ENCODE results near the gene ST6GAL1.

The ST6GAL1 gene

DNA sequence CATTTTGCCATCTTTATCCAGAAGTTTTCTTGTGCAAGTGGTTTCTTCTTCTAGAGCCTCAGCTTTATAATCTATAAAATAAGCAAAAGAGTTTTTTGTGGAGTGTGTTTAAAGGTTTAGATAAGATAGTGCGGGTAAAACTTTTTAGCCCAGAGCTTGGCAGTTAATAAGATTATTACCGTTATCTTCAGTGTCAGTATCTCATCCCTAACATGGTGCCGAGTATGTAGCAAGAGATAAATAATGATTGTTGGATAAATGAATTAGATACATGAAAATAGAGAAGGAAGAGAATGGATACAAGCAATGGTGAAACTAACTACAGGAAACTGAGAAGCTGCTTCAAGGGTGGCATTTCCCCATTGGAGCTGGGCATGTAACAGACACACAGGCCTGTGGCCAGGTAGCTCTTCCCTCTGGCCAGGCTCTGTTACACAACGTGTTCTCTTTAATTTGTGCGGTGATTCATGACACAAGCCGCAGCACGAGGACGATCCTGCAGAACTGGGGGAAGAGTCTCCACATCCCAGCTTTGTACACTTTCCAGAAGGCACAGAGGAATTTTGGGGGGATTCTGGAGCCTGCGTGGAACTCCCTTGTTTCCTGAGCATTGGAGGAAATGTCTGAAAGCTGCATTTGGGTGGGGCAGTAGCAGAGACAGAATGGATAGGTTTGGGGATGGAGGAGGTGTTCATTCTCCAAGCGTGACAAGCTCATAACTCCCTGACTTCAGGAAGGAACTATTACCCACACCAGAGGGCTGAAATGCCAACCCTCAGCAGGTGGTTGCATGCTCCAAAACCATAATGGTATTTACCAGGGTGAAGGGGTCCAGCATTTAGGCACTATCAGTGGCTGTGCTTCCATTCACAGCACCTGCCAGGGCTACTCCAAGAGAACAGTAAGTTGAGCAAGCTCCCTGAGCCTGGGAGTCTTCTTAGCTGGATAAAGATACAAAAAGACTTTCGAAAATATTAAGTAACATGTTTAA is 14.2 kb upstream of the ST6GAL1 start:
- DNase-seq (ENCODE audit: low read depth), result no peak

DNA sequence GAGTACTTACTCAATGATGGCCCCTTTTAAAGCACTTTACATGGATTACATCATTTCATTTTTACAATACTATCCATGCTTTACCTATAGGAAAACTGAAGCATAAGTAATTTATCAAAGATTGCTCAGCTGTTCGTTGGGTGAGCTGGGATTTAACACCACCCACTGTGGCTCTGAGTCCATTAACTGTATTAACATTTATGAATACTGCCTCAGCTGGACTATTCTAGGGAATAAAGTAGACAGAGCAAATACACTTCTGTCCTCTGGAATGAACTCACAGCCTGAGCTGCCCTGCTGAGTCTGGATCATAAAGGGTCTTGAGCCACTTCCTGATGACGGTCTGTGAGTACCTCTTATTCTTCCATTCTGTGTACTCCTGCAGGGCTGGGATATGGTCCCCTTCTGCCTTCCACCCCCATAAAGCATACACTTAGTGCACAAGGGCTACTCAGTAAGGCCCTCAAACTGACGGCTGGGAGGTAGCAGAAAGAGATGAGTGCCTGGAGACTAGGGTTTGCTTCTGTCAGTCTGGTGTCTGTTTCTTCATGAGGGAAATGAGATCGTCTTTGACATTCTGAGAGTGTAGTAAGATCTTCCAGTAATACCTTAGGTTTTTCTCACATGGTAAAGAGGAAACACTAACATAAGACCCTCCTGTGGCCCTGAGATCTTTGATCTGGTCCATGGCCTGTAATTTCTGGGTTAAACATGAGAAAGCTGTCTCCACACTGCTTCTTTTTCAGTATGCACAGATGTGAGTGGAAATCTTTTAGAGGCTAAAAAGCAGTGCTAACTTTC is 12.6 kb upstream of the ST6GAL1 start:
- no peak for DNase-seq (ENCODE audit: low read depth)

DNA sequence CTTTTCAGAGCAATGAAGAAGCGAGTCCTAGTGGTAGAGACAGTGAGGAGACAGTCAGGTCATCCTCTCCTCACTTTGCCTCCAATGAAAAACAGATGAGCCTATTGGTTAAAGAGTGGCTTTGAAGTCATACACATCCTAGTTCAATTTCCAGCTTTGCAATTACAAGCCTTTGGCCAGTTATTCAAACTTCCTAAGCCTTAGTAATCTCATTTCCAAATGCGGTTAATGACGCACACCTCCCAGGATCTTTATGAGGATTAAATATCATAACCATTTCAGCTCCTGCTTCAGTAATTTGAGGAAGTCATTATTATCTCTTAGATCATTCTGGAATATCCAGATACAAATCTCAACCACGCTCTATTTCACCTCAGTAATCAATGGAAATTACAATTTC is 10.0 kb upstream of the ST6GAL1 start:
- no peak for DNase-seq (ENCODE audit: low read depth)

DNA sequence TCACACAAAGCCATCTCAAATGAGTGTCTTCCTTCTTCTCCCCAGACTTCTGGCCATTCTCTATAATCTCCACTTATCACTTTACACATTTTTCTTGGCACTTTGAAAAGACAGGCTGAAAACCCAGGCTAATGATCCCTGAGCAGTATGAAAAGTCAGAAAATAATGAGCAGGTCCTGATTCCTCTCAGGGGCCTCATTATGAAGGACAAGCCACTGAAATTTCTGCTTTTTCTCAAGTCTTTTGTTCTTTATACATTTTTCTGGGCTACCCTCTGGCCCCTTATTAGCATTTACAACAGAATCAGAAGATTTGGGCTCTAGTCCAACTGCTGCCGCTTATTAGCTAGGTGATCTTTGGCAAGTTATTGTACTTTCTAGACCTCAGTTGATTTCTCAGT is 9.5 kb upstream of the ST6GAL1 start:
- DNase-seq (ENCODE audit: low read depth), result no peak

DNA sequence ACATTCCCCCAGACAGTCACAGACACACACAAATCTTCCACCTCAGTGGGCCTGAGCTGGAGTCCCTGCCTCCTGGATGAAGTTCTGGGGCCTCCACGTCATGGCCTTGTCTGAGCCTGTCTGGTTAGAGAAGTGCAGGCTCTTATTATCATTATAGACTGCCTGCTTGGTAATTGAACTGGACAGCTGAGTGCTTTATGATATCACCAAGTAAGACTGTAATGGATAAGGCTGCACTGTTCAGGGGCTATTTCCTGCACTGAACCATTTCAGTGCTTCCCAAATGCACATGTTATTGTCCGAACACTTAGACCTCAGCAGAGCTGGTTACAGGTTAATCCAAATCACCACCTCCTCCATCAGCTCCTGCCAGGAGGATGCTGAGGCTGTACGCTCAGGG is 8.7 kb upstream of the ST6GAL1 start:
- DNase-seq (ENCODE audit: low read depth), result no peak

DNA sequence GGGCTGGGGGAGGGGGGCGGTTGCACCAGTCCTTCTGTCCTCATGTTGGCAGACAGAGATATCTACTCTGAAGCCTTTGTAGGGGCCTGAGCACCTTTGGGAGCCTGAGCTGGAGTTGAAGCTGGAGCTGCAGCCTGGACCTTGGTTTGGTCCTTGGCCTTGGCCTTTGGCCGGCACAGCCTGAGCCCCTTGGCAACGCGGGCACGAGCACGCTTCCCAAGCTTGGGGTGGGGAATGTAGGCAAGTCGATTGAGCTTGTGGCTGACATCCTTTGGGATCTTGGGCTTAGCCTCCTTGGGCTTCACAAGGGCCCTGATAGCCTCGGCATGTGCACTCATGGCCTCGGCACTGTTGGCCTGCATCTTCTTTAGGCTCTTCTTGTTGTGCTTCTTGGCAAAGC is 8.1 kb upstream of the ST6GAL1 start:
- DNase-seq (ENCODE audit: low read depth), result no peak

DNA sequence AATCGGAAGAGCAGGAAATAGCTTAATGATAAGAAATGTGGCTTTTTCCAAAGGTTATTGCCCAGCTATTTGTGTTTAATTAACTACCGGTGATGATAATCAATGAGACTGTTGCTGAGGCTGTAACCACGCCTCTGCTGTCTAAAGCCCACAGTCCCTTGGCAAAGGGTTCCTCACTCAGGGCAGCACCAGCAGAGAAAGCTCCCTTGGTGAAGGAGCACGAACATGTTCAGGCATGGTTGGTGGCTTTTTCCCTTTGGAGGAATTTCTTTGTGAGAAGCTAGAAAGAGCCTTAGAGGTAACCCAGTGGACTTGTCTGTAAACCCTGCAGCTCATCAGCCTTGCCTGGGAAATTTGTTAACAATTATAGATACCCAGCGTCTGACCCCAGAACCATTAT is 7.5 kb upstream of the ST6GAL1 start:
- DNase-seq (ENCODE audit: low read depth), result no peak

DNA sequence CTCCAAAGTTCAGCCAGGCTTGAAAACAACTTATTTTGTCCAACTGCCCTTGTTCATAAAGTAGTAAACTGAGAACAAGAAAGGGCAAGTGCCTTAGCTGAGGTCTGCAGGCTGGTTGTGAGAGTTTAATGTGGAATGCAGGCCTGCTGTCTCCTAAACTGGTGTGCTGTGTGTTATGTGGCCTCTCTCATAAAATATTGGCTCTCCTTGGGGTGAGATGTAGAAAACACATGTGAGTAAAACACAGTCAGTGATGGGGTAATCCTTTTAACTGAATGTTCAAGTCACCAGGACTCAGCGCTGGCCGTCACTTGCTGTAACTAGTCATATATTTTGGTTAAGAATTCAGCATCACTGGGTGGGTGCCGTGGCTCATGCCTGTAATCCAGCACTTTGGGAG is 7.1 kb upstream of the ST6GAL1 start:
- DNase-seq (ENCODE audit: low read depth), result no peak

DNA sequence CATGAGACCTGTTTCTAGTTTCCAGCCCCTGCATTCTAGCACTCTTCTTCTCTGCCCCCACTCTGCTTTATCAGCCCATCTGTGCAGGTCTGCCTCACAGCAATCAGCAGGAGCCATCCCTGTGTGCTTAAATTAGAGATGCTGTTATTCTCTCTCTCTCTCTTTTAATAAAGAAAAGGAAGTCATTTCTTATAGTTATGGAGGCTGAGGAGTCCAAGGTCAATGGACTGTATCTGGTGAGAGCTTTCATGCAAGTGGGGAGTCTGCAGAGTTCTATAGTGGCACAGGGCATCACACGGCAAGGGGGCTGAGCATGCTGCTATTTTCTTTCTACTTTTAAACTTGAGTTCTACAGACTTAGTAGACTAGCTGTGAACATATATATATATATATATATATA is 4.5 kb upstream of the ST6GAL1 start:
- no peak for DNase-seq (ENCODE audit: low read depth)

DNA sequence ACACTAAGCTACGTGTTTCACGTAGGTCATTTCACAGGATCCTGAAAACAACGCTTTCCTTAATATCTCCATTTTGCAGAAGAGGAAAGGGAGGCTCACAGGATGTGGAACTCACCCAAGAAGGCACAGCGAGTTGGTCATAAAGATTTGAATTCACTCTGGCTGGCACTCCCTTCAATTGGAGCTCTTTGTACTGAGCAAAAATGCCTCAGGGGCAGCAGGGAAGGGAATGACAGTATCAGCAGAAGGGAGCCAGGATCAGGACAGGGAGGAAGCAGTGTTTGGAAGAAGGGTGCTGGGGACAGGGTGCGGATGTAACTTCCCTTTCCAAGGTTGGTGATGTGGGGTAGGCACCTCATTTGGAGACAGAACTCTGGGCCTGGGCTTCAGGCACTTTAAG is 1.1 kb upstream of the ST6GAL1 start:
- DNase-seq (ENCODE audit: low read depth), result no peak

DNA sequence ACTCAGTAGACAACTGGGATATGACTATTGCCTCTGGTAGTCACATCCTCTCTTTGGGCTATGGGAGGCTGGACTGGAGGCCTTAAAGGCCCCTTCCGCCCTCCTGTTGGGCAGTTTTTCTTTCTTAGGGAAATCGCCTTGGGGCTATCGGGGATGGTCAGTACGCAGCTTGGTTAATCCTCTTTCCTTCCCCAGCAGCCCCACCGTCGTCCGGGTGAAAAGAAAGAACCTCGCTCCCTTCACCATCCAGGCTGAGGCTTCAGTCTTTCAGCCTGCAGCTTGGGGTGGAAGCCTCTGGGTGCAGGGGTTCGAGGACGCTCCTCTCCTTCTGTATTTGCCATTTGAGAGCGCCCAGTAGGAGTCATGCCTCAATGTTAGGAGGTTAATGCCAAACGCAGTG is 641 bp upstream of the ST6GAL1 start:
- no peak for DNase-seq (ENCODE audit: low read depth)

DNA sequence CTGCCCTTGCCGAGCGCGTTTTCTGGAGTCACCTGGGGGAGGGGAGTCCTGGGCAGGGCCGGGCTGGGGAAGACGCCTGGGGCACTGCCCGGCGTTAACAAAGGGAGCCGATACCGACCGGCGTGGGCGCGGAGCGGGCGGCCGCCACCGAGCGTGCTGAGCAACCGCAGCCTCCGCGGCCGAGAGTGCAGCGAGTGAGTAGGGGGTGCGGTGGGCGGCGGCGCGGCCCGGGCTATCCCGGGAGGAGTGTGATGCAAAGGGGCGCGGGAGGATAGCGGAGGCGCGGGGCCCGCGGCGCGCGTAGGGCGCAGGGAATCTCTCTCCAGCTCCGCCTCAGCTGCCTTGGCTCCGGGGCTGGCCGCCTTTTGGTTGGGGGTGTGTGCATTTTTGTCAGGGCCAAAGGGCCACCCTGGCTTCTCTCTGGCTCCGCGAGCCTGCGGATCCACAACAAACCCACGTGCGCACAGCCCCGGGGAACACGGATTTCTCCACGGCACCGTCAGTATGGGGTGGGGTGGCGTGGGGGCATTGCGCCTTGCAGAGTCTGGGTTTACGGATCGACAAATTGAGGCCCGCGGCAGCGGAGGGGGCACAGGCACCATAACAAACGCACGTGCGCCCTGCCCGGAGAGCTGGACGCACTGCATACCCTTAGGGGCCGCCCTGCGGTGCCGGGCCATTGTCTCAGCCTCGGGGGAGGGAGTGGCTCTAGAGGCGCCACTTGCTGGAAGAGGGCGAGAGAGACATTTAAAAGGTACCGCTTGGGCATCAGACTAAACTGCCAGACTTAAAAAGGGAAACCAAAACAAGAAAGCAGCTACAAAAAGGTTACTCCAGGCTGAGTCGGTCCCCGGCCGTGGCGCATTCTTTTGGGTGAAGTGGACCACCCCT is 560 bp downstream of the ST6GAL1 start:
- no peak for DNase-seq (ENCODE audit: low read depth)

DNA sequence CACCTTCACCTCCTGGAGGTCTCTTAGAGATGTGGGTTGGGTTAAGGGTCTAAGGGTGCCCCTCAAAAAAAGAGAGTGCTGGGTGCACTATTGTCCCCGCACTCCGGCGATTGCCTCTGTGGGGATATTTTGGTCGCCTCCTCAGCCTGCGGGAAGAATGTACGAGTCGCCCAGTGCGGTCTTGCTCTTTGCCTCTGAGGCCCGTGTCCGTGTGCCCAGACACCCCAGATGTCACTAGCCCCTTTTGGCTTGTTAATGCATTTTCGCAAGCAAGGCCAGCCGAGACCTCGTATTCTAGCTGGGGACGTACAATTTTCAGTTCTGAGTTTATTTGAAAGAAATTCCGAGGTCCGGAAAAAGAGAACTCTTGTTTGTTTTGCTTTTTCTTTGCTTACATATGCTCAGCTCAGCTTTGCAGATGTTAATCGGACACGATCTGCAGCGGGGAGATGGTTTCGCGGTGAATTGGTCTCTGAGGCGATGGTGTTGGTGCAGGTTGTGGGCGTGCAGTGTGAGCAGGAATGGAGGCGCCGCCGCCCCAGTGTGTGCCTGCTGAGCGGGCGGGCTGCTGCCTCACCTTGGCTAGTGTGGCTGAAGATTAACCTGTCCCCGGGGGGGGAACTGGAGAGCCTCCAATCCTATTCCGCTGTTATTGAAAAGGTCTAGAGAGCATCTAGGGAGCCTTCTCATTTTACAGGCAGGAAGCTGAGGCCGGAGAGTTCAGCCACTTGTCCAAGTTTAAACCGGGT is 1.4 kb downstream of the ST6GAL1 start:
- no peak for DNase-seq (ENCODE audit: low read depth)

DNA sequence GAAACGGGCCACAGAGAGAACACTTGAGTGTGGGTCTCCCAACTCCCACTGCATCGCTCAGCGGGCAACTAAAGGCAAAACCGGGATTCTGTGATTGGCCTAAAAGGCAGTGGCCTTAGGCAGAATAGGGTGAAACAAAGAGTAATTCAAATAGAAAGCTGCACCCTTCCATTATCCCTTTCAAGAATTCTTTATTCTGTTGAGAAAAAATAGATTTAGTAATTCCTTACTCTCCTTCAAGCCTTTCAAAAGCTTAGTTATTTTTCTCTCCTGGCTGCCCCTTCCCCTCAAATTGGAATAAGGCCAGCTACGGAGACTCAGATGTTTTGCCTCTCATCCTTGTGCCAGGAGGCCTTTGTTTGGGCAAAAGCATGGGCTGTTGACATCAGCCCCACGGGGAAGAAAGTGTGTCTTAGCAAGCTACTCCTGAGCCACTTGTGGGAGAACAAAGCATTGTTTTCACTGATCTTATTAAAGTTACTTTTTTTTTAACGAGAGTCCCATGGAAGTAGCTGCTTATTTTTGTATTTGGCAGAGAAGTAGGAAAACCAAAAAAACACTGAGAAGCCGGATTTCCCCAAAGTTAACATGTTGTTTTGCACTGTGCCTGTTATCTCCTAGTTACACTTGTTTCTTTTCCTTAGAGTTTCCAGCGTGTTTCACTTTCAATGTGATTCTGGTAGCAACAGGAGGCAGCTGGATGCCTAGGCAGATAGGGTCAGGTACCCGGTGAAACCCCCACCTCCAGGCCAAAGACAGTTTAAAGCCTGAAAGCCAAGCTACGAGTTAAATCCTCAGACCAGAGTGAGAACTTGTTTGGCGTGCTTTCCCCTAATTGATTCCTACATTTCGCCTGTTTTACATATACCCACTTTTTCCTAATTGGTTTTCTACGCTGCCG is 2.2 kb downstream of the ST6GAL1 start:
- no peak for DNase-seq (ENCODE audit: low read depth)

DNA sequence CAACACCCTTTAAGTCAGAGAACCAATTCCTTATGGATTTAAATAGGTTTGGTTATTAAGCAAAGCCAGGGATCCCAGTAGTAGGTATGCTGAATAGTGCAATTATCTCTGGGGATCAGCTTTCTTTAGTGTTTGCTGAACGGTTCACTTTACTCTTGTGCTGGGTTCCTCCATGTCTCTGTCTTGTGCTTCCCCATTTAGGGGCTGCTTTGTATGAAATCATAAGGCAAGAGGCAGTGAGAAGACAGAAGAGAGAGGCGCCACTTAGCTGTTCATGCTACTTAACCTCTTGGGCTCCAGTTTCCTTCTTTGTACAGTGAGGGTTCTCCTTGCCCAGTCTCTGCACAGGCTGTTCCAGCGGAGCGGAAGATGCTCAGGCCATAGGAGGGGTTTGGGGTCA is 3.5 kb downstream of the ST6GAL1 start:
- no peak for DNase-seq (ENCODE audit: low read depth)

DNA sequence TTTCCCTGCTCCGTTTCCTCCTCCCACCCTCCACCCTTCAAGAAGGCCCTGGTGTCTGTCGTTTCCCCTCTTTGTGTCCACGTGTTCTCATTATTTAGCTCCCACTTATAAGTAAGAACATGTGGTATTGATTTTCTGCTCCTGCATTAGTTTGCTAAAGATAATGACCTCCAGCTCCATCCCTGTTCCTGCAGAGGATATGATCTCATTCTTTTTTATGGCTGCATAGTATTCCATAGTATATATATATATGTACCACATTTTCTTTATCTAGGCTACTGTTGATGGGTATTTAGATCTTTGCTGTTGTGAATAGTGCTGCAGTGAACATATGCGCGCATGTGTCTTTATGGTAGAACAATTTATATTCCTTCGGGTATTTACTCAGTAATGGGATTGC is 4.8 kb downstream of the ST6GAL1 start:
- DNase-seq (ENCODE audit: low read depth), result no peak

DNA sequence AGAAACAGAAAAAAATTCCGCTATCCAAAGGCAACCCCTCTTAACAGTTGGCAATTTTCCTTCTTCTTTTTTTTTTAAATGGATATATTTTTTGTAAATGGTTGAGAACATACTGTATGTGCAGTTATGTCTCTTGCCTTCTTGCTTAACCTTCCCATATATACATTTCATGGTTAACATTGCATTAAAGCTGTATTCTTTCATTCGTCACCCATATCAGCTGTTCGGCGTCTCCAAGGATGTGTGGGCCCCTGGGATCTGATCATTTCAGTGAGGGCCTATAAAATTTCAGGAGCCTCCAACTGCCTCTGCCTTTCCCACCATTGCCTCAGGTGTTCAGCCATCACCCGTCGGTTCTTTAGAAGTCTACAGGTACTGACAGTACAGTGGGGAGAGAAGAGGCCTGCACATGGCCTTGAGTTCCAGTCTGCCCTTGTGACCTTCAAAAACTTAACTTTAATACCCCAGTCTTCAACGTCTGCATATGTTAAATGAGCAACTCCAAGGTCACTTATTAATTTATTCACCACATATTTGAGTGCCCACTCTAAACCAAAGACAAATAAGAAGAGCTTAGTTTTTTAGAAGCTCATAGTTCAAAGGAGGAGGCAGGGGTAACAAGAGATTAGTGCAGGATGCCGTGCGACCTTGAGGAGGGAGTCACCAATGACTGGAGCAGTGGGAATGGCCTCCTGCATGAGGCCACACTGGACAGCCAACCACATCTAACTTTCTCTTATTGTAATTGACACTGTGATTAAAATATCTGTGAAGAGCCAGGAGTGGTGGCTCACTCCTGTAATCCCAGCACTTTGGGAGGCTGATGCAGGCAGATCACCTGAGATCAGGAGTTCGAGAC is 6.9 kb downstream of the ST6GAL1 start:
- DNase-seq (ENCODE audit: low read depth), result no peak

DNA sequence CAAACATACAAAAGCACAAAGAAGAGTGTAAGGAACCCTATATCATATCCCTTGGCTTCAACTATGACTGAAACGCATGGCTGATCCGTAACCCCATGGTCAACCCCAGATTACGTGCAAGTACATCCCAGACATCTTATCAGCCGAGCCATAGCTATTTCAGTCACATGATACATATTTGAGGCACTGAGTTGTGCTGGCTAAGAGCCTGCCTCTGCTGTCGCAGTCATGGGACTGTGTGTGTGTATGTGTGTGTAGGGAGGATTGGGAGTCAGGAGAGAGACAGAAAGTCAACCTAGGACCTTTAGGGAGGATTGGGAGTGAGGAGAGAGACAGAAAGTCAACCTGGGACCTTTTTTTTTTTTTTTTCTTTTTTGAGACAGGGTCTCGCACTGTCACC is 8.4 kb downstream of the ST6GAL1 start:
- no peak for DNase-seq (ENCODE audit: low read depth)

DNA sequence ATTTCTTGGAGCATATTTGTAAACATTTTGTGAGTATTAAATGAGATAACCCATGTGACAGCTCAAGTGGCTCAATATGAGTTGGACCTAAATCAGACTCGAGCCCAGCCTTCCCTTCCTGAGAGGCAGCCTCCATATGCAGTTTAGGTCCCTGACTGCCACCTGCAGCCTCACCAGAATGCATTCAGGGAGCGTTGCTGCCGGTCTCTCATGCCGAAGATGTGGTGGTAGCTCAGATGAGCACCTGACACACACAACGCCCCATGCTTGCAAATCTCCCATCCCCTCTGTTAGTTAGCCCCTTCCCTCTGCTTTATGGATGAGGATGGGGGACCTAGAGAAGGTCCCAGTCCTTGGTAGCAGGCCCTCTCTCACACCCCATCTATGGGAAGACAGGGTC is 9.2 kb downstream of the ST6GAL1 start:
- DNase-seq (ENCODE audit: low read depth), result no peak
